B cell (primary cell): ENCODE data around the gene MINDY2. TPM values are rescaled to one million over a fixed set of nuclear protein-coding genes. Genes with fewer than 3 reads are reported as not detected.

Experiments
- ATAC-seq: fragments of 200-7000 bp; cut with Tn5 transposase; one replicate; pipeline ENCODE4 v1.10.0; 2021; ENCODE audit warnings: low read depth, mild to moderate bottlenecking, moderate number of reproducible peaks, moderate library complexity
- CTCF ChIA-PET: fragments of 350-600 bp; sonication (Branson Sonifier 250); formaldehyde crosslinking; loops from one replicate; lab custom pipeline; 2021; ENCODE audit warnings: antibody characterized with exemption, inconsistent platforms; lab: Charles Lee
- POLR2A ChIA-PET: fragments of 350-600 bp; sonication (Branson Sonifier 250); formaldehyde crosslinking; loops from one replicate; lab custom pipeline; 2021; ENCODE audit warnings: antibody characterized with exemption; lab: Charles Lee
- DNase-seq: peaks from one replicate; pipeline ENCODE4 v3.0.0; 2013
- H2AFZ ChIP-seq: 2 replicates; pipeline ENCODE4 v1.6.1; 2012; ENCODE audit warnings: mild to moderate bottlenecking, low read depth, low read length; ENCODE audit not compliant: insufficient read depth, poor library complexity, severe bottlenecking
- H3K27ac ChIP-seq, 2 donors: 1 replicate in 1 of 2; 2 replicates in 1 of 2; pipeline ENCODE4 v1.5.1; 2012 to 2013; ENCODE audit warnings: low read length in 2 of 2, mild to moderate bottlenecking in 2 of 2, moderate library complexity in 1 of 2
- H3K27me3 ChIP-seq, 4 experiments: fragments of 200-600 bp in 1 of 4; sonication (generic) in 1 of 4; replicated peaks in 1 of 4; 1 replicate in 2 of 4; 2 replicates in 2 of 4; pipeline versions ENCODE4 v1.6.1 to v1.7.0; 2013 to 2016; ENCODE audit warnings: low read length in 3 of 4, mild to moderate bottlenecking in 2 of 4, mixed read lengths in 1 of 4, moderate library complexity in 1 of 4; ENCODE audit not compliant: insufficient read depth in 4 of 4, control insufficient read depth in 3 of 4; ENCODE audit errors: control extremely low read depth in 1 of 4
- H3K36me3 ChIP-seq, 2 experiments: replicated peaks in 1 of 2; 1 replicate in 1 of 2; 2 replicates in 1 of 2; pipeline versions ENCODE4 v1.6.1 to v1.7.1; 2013; ENCODE audit warnings: low read length in 1 of 2; ENCODE audit not compliant: insufficient read depth in 2 of 2, control insufficient read depth in 1 of 2; ENCODE audit errors: control extremely low read depth in 1 of 2, extremely low read depth in 1 of 2
- H3K4me1 ChIP-seq, 2 donors: fragments of 200-600 bp in 1 of 2; sonication (generic) in 1 of 2; 1 replicate in 1 of 2; 2 replicates in 1 of 2; pipeline versions ENCODE4 v1.5.1 to v1.6.1; 2013 to 2017; ENCODE audit warnings: low read length in 2 of 2; ENCODE audit not compliant: control insufficient read depth in 2 of 2, insufficient read depth in 2 of 2
- H3K4me2 ChIP-seq: replicated peaks from 2 replicates; pipeline ENCODE3; 2012; ENCODE audit warnings: mild to moderate bottlenecking, low read depth, low read length; ENCODE audit not compliant: poor library complexity, severe bottlenecking
- H3K4me3 ChIP-seq, 5 experiments: fragments of 200-600 bp in 1 of 5; sonication (generic) in 1 of 5; 1 replicate in 3 of 5; 2 replicates in 2 of 5; pipeline versions ENCODE4 v1.5.1 to v1.7.0; 2011 to 2016; ENCODE audit warnings: low read length in 4 of 5, mild to moderate bottlenecking in 4 of 5, low read depth in 2 of 5, control low read depth in 1 of 5, moderate library complexity in 1 of 5; ENCODE audit not compliant: insufficient read depth in 1 of 5; ENCODE audit errors: control extremely low read depth in 1 of 5, extremely low read depth in 1 of 5
- H3K79me2 ChIP-seq: fragments of 200-600 bp; sonication (generic); one replicate; pipeline ENCODE4 v1.6.0; 2016; ENCODE audit warnings: low read length; ENCODE audit not compliant: control insufficient read depth, insufficient read depth
- H3K9ac ChIP-seq: fragments of 200-600 bp; sonication (generic); 2 replicates; pipeline ENCODE4 v1.6.1; 2017; ENCODE audit warnings: mild to moderate bottlenecking, low read length, moderate library complexity
- H3K9me3 ChIP-seq, 3 donors: one replicate each; pipeline versions ENCODE4 v1.6.1 to v1.7.1; 2013; ENCODE audit warnings: low read length in 2 of 3; ENCODE audit not compliant: control insufficient read depth in 2 of 3, insufficient read depth in 1 of 3; ENCODE audit errors: control extremely low read depth in 1 of 3
- H4K20me1 ChIP-seq: 2 replicates; pipeline ENCODE4 v1.6.0; 2012; ENCODE audit warnings: mild to moderate bottlenecking, low read length; ENCODE audit not compliant: insufficient read depth, control insufficient read depth, poor library complexity, severe bottlenecking
- H3K27ac Mint-ChIP-seq: one replicate; pipeline ENCODE4 v1.8.0; 2021; ENCODE audit warnings: mixed read lengths
- H3K27me3 Mint-ChIP-seq: one replicate; pipeline ENCODE4 v1.8.0; 2021; ENCODE audit warnings: mixed read lengths
- H3K4me1 Mint-ChIP-seq: one replicate; pipeline ENCODE4 v1.8.0; 2021; ENCODE audit warnings: mixed read lengths
- H3K4me3 Mint-ChIP-seq: one replicate; pipeline ENCODE4 v1.8.0; 2021; ENCODE audit warnings: mixed read lengths
- H3K9me3 Mint-ChIP-seq: one replicate; pipeline ENCODE4 v1.8.0; 2022; ENCODE audit warnings: mixed read lengths; ENCODE audit not compliant: insufficient read depth
- EZH2 ChIP-seq: IDR thresholded peaks from 2 replicates; pipeline ENCODE4 v1.6.1; 2012; ENCODE audit warnings: borderline replicate concordance, low read depth, mild to moderate bottlenecking, moderate library complexity, low read length; ENCODE audit not compliant: insufficient read depth, poor library complexity, severe bottlenecking
- WGBS: methylation state at CpG from one replicate; pipeline ENCODE4 v1.1.5; 2013; ENCODE audit warnings: missing lambda C conversion rate; ENCODE audit not compliant: insufficient coverage; 5-methylcytosine and 5-hydroxymethylcytosine counted together
- intact Hi-C: fragments of 100-400 bp; cut with micrococcal nuclease; formaldehyde crosslinking; loops from one replicate; pipeline ENCODE4 v1.10.0; 2022
- polyA plus RNA-seq: library from polyadenylated mRNA; depleted of rRNA; stranded (reverse); fragments of >200 nt; gene quantifications from 2 replicates; pipeline ENCODE4 v1.2.3, GENCODE V29; 2012
- total RNA-seq, 2 donors: library from RNA; stranded (reverse); fragments of 120-200 nt in 1 of 2; gene quantifications; 1 replicate in 1 of 2; 2 replicates in 1 of 2; pipeline versions ENCODE4 v1.2.3 to v1.2.4, GENCODE V29; 2013 to 2022
- TF ChIP-seq, protein P1 (sequence below): fragments of 200-600 bp; IDR thresholded peaks from one replicate; pipeline ENCODE4 v1.8.0; 2022; ENCODE audit warnings: antibody characterized with exemption, mild to moderate bottlenecking

The MINDY2 gene
- total and polyA plus RNA-seq, 2 donors (not counting 1 experiment from before 2014, with no cell fraction given): 2.3 to 16.6 TPM

DNA sequence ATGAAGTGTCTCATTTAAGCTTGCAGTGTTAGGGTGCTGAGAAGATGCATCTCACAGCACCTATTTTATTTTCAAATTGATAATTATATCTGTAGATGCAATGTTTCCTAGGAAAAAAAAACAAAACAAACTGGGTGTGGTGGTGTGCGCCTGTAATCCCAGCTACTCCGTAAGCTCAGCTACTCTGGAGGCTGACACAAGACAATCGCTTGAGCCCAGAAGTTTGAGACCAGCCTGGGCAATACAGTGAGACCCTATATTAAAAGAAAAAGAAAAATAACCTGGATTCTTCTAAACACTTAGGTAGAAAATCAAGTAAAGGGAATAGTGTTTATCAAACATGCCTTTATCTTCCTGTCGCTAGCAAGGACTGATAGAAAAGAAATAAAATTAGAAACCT lies 1.9 kb downstream of the MINDY2 start:
- peaks cover 65% of the 10 kb centered on the region for H3K79me2 ChIP-seq
- H3K27me3 Mint-ChIP-seq: no peaks in the 10 kb centered on the region
- H3K4me1 ChIP-seq: peaks cover 37 to 38% of the 10 kb centered on the region in 2 donors
- peak overlapping the region in 3 of 5 experiments; percentile 15 to 94 (median 21) for H3K4me3 ChIP-seq
- H3K36me3 ChIP-seq: no peaks in the 10 kb centered on the region
- no peak overlapping the region for H2AFZ ChIP-seq
- H3K9me3 Mint-ChIP-seq: no peaks in the 10 kb centered on the region
- no peak for ATAC-seq
- H3K27ac ChIP-seq: no peak overlapping the region
- ChIA-PET CTCF (interaction anchor here (0.7 kb wide), 1 partner anchor 25 kb away, joined by 3 read pairs; no protein-coding TSS in a partner anchor), POLR2A (no interaction called here)
- H3K4me2 ChIP-seq: peak overlapping the region; percentile 75
- no peak overlapping the region for H3K27ac Mint-ChIP-seq
- no peaks in the 10 kb centered on the region for H3K27me3 ChIP-seq
- H3K4me1 Mint-ChIP-seq: peaks cover 25% of the 10 kb centered on the region
- H4K20me1 ChIP-seq: no peaks in the 10 kb centered on the region
- H3K4me3 Mint-ChIP-seq: peak overlapping the region; percentile 90
- no peak for DNase-seq
- H3K9ac ChIP-seq: no peak overlapping the region
- intact Hi-C loops: loop anchor here (5.0 to 10.0 kb wide), 3 partner anchors 332 to 1622 kb away; partner anchors contain the start of genes ANXA2, BNIP2 and CCNB2
- 100% methylated on average over 1 of the region's 4 CpGs for WGBS
- no peaks in the 10 kb centered on the region for H3K9me3 ChIP-seq
- TF ChIP-seq EZH2: no peak
- TF ChIP-seq, protein P1, sequence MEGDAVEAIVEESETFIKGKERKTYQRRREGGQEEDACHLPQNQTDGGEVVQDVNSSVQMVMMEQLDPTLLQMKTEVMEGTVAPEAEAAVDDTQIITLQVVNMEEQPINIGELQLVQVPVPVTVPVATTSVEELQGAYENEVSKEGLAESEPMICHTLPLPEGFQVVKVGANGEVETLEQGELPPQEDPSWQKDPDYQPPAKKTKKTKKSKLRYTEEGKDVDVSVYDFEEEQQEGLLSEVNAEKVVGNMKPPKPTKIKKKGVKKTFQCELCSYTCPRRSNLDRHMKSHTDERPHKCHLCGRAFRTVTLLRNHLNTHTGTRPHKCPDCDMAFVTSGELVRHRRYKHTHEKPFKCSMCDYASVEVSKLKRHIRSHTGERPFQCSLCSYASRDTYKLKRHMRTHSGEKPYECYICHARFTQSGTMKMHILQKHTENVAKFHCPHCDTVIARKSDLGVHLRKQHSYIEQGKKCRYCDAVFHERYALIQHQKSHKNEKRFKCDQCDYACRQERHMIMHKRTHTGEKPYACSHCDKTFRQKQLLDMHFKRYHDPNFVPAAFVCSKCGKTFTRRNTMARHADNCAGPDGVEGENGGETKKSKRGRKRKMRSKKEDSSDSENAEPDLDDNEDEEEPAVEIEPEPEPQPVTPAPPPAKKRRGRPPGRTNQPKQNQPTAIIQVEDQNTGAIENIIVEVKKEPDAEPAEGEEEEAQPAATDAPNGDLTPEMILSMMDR: no peak

DNA sequence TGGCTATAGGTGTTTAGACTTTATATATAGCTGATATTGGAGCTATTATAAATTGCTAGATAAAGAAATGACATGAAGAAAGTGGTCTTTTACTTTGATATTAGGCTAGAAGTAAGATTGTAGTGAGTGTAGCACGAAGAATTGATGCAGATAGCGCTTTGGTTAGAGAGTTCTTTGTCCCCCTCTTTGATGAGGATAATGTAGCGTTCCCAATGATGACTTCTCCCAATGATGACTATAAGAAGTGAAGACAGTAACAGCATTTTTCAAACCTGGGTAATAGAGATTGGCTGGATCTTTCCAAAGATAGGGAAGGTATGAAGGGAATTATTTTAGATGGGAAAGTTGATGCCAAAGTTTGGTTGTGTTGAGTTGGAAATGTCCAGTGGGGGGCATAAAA lies 4.3 kb downstream of the MINDY2 start:
- Histone ChIP-seq H3K27ac (no peak overlapping the region), H3K79me2 (peaks cover 81% of the 10 kb centered on the region), H2AFZ (no peak overlapping the region), H3K4me3 (no peak overlapping the region), H3K36me3 (no peaks in the 10 kb centered on the region), H3K9me3 (no peaks in the 10 kb centered on the region), H3K4me1 (peaks cover 33% of the 10 kb centered on the region in 2 donors), H4K20me1 (no peaks in the 10 kb centered on the region), H3K27me3 (no peaks in the 10 kb centered on the region), H3K4me2 (no peak overlapping the region), H3K9ac (no peak overlapping the region)
- no CpG with 5 or more reads among the region's 3 CpGs for WGBS
- no peaks in the 10 kb centered on the region for H3K27me3 Mint-ChIP-seq
- no peak for DNase-seq
- ChIA-PET CTCF (no interaction called here), POLR2A (no interaction called here)
- intact Hi-C loops: loop anchor here (10.0 kb wide), 2 partner anchors 329 to 1619 kb away; partner anchors contain the start of genes ANXA2 and CCNB2
- H3K27ac Mint-ChIP-seq: no peak overlapping the region
- ATAC-seq: no peak
- TF ChIP-seq, protein P1: no peak
- no peak for TF ChIP-seq EZH2
- peaks cover 23% of the 10 kb centered on the region for H3K4me1 Mint-ChIP-seq
- no peak overlapping the region for H3K4me3 Mint-ChIP-seq
- H3K9me3 Mint-ChIP-seq: no peaks in the 10 kb centered on the region
